ENCODE data around the gene FAM107A. TPM values are rescaled to one million over a fixed set of nuclear protein-coding genes. Genes with fewer than 3 reads are reported as not detected.

The FAM107A gene
- total RNA-seq, 1 donor from 2014 or later, result 88.6 TPM

DNA sequence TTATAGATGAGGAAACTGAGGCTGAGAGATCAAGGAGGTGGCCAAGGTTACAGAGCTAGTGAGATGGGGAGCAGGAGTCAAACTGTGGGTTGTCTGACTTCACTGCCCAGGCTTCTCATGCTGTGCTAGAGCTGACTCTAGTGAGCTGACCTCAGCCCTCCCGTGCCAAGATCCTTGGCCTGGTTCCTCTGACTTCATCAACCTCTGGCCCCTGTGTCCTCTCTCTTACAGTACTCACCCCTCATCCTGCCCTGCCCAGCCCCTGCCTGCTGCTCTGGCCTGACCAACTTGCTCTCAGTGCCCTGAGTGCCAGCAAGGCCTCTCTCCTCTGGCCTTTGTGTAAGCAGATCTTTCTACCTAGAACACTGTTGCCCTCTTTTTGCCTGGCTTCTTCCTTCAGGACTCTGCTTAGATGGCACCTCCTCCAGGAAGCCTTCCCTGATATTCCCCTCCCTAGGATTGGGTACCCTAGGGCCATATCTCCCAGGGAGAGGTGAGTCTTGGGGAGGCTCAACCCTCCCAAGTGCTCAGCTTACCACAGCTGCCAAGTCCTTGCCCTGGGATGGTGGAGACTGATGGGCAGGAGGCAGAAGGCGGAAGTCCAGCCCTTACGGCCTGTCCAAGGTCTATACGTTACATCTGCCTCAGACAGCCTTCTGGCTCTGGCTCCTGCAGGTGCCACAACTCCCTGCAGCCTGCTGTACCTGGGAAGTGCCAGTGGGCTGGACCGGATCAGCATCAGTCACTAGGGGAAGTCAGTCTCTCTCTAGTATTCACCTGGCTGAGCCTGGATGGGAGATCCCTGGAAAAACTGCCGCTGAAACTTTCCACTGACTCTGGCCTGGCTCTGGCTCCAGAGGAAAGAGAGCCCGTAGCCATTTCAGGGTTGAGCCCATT is 36.3 kb upstream of the FAM107A start:
- intact Hi-C loops (cut with DNase I), result no loop called here
- Histone ChIP-seq H3K27me3 (no peaks in the 10 kb centered on the region), H3K4me1 (peaks cover 20% of the 10 kb centered on the region), H3K36me3 (no peaks in the 10 kb centered on the region), H3K4me3 (no peak overlapping the region), H3K9me3 (no peaks in the 10 kb centered on the region), H3K27ac (no peak overlapping the region)
- no peak for DNase-seq (ENCODE audit: extremely low spot score in 2 of 2)
- no peak for TF ChIP-seq CTCF (IDR thresholded peaks at IDR 0.05)

GRCh38 chr3:58612830-58613229 is 35.6 kb upstream of the FAM107A start:
- Histone ChIP-seq H3K9me3 (no peaks in the 10 kb centered on the region), H3K36me3 (no peaks in the 10 kb centered on the region), H3K27me3 (no peaks in the 10 kb centered on the region), H3K4me1 (peaks cover 13% of the 10 kb centered on the region), H3K27ac (no peak overlapping the region), H3K4me3 (no peak overlapping the region)
- TF ChIP-seq POLR2AphosphoS5 (IDR thresholded peaks at IDR 0.05; ENCODE audit: insufficient read depth in 1 of 2, low read depth in 1 of 2) (no peak), CTCF (IDR thresholded peaks at IDR 0.05) (no peak), POLR2A (IDR thresholded peaks at IDR 0.05) (no peak)
- intact Hi-C loops (cut with DNase I), result no loop called here
- DNase-seq (ENCODE audit: extremely low spot score in 2 of 2), result no peak

DNA sequence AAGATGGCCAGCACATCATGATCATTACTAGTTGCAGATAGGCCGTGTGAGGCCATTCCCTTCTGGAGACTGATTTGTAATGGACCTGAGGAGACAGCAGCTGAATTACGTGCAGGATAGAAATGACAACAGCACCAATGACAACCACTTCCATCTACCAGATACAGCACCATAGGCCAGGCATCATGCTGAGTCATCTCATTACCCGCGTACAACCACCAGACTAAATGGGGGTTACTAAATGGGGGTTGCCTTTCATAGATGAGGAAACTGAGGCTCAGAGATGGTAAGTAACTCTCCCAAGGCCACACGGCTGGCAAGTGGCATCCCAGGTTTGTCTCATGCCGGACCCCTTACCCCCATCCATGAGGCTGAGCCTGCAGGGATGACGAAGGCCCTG is 32.8 kb upstream of the FAM107A start:
- H3K27ac ChIP-seq, result no peak overlapping the region
- H3K36me3 ChIP-seq, result no peaks in the 10 kb centered on the region
- H3K4me1 ChIP-seq, result no peaks in the 10 kb centered on the region
- DNase-seq (ENCODE audit: extremely low spot score in 2 of 2), result no peak
- TF ChIP-seq POLR2A (IDR thresholded peaks at IDR 0.05) (no peak), CTCF (IDR thresholded peaks at IDR 0.05) (no peak), POLR2AphosphoS5 (IDR thresholded peaks at IDR 0.05; ENCODE audit: insufficient read depth in 1 of 2, low read depth in 1 of 2) (no peak)
- H3K27me3 ChIP-seq, result no peaks in the 10 kb centered on the region
- no peaks in the 10 kb centered on the region for H3K9me3 ChIP-seq
- intact Hi-C loops (cut with DNase I), result no loop called here
- no peak overlapping the region for H3K4me3 ChIP-seq

GRCh38 chr3:58608648-58609047 is 31.5 kb upstream of the FAM107A start:
- Histone ChIP-seq H3K27me3 (no peaks in the 10 kb centered on the region), H3K9me3 (no peaks in the 10 kb centered on the region), H3K27ac (no peak overlapping the region), H3K4me3 (no peak overlapping the region), H3K36me3 (no peaks in the 10 kb centered on the region), H3K4me1 (no peaks in the 10 kb centered on the region)
- intact Hi-C loops (cut with DNase I), result no loop called here
- TF ChIP-seq POLR2A (IDR thresholded peaks at IDR 0.05) (no peak), POLR2AphosphoS5 (IDR thresholded peaks at IDR 0.05; ENCODE audit: insufficient read depth in 1 of 2, low read depth in 1 of 2) (no peak), CTCF (IDR thresholded peaks at IDR 0.05) (no peak)
- no peak for DNase-seq (ENCODE audit: extremely low spot score in 2 of 2)

- Histone ChIP-seq H3K4me1 (no peaks in the 10 kb centered on the region), H3K9me3 (no peaks in the 10 kb centered on the region), H3K27me3 (no peaks in the 10 kb centered on the region), H3K36me3 (no peaks in the 10 kb centered on the region), H3K4me3 (no peak overlapping the region), H3K27ac (no peak overlapping the region)
- no peak for DNase-seq (ENCODE audit: extremely low spot score in 2 of 2)
- TF ChIP-seq CTCF (IDR thresholded peaks at IDR 0.05) (no peak), POLR2A (IDR thresholded peaks at IDR 0.05) (no peak), POLR2AphosphoS5 (IDR thresholded peaks at IDR 0.05; ENCODE audit: insufficient read depth in 1 of 2, low read depth in 1 of 2) (no peak)
- intact Hi-C loops (cut with DNase I), result no loop called here
Observed at GRCh38 chr3:58607816-58608215, 30.6 kb upstream of the FAM107A start.

Measured in vagina (tissue), 2 donors.